Skin epidermis (tissue), 12 donors: Measurements from ENCODE around the gene NRG2.

ENCODE experiments used
- H3K27ac ChIP-seq, 21 experiments: fragments of 200-600 bp; sonication (generic) in 11 of 21; one replicate each; pipeline ENCODE4 v1.5.0; 2020; ENCODE audit warnings: mild to moderate bottlenecking in 3 of 21, inconsistent platforms in 2 of 21, moderate library complexity in 2 of 21
- H3K4me3 ChIP-seq, 7 experiments: fragments of 200-600 bp; sonication (generic) in 2 of 7; one replicate each; pipeline ENCODE4 v1.5.0; 2020; ENCODE audit warnings: inconsistent platforms in 2 of 7, mild to moderate bottlenecking in 2 of 7, moderate library complexity in 1 of 7

Gene NRG2

DNA sequence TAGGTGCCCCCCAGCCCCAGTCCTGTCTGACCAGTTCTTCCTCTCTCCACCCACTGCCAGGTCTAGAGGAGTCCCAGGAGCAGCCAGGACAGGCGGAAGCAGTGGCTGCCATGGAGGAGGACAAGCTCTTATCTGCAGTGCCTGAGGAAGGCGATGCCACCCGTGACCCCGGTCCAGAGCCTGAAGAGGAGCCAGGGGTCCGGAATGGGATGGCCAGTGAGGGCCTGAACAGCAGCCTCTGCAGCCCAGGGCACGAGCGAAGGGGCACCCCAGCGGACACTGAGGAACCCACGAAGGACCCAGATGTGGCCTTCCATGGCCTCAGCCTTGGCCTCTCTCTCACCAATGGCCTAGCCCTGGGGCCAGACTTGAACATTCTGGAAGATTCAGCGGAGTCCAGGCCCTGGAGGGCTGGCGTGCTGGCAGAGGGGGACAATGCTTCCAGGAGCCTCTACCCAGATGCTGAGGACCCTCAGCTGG, 233.7 kb downstream of the NRG2 start:
- no peak overlapping the region for H3K4me3 ChIP-seq
- H3K27ac ChIP-seq, result no peak overlapping the region

DNA sequence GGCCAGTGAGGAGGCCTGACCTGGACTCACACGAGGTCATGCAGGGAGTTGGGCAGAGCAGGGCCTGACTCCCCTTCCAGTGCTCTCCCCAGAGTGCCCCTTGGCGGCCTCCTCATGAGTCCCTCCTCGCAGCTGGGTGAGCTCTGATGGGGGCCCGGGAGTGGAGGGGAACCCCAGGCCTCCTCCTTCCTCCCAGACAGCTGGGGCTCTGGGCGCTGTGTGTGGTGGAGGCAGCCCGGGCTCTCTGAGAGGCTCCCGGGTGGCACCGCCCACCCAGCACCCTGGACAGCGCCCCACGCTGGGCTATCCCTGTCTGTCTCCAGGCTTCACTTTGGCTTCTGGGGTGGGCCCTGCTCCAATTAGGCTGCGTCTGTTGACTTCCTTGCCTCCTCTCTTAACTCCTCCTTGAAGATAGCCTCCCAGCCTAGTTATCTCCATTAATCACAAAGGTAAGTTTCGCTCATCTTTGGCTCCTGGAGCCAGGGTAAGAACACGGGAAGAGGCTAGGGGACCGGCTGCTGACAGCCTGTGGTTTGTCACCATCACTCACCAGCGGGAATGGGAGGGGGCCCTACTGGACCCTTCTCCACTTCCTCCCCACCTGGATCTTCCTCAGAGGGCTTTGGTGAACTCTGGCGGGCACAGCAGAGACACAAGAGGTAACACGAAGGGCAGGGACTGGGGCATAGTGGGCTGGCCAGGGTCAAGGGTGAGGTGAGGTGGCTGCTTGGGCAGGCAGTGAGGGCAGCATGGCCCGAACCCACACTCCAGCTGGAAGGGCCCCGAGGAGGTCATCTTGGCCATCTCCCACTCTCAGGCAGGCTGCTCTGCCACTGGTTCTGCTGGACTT, 234.4 kb downstream of the NRG2 start:
- Histone ChIP-seq H3K4me3 (no peak overlapping the region), H3K27ac (no peak overlapping the region)

DNA sequence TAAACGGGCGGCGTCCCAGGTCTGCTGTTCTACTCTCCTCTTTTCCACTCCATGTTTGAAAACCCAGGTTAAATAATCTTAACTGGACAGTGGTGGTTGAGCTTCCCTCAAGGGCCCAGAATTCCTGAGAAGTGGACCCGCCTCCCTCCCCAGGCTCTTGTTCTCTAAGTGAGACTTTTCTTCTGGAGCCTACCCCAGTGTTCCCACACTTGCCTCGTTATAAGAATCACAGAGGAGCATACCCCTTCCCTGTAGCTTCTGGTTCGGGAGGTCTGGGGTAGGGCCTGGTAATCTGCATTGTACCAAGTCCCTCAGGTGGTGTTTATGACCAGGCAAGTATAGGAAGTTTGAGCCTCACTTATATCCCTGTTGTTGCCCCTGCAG, 235.5 kb downstream of the NRG2 start:
- no peak overlapping the region for H3K27ac ChIP-seq
- no peak overlapping the region for H3K4me3 ChIP-seq

DNA sequence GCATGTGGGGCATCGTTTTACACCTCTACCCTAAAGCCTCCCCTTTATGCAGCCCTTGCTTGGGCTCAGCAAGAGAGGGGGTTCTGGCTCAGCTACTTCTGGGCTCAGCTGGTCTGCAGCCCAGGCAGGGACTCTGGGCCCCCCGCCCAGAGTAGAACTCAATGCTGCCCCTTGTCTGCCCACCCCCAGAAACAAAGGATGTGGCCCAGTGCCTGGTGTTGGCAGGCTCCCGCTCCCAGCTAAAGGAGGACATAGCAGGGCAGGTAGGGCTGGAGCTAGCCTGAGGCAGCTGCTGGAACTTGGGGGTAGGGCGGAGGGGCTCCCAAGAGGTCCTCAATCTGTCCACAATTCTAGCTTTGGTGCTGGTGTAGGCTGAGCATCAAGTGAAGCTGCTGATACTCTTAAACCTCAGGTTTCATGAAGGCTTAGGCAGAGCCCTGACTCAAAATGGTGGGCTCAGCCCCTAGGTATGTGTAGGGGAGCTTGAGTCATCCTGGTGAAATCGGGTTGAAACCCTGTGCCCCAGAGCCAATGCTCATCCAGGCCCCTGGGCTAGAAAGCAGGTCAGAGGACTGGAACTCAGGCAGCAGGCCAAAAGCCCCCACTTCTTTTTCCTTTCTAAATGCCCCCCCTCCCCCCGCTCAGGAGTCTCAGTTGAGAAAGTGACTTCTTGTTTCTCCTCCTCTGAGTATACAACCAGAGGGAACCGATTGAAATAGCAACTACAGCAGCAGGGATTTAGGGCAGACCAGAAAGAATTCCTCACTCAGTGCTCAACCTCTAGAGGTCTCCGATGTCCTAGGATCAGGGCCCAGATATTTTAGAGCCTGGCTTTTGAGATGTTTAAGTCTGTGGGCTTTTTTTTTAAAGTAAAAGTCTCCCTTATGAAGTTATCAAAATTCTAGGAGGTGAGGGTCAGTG, 236.1 kb downstream of the NRG2 start:
- no peak overlapping the region for H3K27ac ChIP-seq
- no peak overlapping the region for H3K4me3 ChIP-seq

DNA sequence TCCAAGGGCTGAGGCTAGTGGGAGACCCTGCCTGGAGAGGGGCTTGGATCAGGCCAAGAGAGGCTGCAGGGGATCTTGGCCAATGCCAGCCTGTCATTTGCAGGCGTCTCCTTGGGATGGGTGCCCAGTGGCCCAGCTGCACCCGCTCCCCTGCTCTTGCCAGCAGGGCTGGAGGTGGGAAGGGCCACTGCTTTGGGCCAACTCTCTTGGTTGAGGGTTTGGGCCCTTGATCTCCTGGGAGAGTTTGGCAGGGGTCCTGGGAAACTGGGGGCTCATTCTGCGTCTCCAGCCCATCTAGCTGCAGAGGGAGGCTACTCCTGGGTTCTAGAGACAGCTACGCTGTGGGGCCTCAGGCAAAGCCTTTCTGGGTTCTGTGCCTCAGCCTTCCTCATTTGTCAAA, 237.0 kb downstream of the NRG2 start:
- no peak overlapping the region for H3K4me3 ChIP-seq
- no peak overlapping the region for H3K27ac ChIP-seq

DNA sequence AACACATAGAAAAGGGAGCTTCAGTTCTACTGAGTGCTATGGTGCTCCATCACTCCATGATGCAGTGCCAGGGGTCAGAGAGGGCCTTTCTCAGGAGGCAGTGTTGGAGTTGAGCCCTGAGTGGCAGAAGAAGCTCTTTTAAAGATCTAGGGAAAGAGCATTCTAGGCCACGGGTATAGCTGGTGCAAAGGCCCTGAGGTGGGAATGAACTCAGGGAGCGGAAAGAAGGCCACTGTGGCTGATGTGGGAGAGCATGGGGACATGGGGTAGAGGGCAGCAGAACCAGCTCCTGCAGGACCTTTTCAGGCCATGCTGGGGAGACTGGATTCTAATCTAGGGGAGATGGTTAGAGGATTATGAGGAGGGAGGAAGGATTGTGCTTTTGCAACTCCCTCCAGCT, 237.6 kb downstream of the NRG2 start:
- no peak overlapping the region for H3K27ac ChIP-seq

DNA sequence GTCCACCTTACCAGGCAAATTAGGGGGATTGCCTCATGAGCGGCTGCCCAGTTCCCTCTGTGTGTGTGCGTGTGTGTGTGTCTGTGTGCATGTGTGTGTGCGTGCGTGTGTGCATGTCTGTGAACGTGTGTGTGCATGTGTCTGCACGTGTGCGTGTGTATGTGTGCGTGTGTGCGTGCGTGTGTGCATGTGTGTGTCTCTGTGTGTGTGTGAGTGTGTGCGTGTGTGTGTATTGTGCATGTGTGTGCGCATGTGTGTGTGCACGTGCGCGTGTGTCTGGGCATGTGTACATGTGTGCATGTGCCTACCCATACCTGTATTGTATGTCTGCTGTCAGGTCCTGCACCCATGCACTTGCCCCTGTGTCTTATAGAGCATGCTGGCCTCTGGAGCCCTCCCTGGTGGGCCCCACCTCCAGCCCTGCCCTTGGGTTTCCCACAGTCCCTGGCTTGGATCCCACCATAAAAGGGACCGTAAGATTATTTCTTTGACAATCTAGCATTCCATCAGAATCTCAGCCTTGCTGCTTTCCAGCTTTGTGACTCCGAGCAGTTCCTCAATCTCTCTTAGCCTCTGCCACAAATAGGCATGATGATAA, 238.2 kb downstream of the NRG2 start:
- no peak overlapping the region for H3K4me3 ChIP-seq
- H3K27ac ChIP-seq, result no peak overlapping the region

More for the DNA sequence above, 237.6 kb downstream of the NRG2 start:
- H3K4me3 ChIP-seq, result no peak overlapping the region

DNA sequence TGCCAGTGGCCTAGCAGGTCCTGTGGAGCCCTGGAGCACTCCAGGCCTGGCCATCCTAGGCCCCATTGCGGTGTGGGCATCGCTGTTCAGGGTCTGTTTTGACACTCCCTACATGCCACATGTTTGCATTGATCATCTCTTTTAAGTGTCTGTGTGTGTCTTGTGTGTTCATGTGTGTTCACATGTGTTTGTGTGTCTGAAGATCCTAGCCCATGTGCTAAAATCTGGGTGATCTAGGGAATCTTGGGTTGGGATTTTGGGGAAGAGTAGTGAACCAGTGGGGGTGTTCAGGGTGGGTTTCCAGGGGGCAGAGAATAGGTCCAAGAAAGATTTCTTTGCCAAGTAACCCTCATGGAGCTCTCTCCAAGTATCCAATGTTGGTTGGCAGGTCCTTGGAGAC, 239.1 kb downstream of the NRG2 start:
- Histone ChIP-seq H3K27ac (no peak overlapping the region), H3K4me3 (no peak overlapping the region)

DNA sequence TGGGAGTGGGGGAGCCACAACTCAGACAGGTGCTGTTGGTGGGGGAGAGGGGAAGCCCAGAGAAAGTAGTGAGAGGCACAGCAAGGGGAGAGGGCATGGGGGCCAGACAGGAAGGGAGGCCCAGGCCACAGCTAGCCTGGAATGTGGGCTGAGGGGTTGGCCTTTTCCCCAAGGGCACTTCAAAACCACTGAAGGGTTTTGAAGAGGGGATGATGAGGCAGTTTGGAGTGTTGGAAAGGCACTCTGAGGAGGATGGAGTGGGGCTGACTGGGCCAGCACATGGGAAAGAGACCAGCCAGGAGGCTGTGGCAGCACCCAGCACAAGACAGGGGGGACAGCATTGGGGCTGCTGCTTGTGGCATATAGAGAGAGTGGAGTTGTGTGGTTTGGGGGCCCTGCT, 243.7 kb downstream of the NRG2 start:
- no peak overlapping the region for H3K4me3 ChIP-seq
- H3K27ac ChIP-seq, result no peak overlapping the region

DNA sequence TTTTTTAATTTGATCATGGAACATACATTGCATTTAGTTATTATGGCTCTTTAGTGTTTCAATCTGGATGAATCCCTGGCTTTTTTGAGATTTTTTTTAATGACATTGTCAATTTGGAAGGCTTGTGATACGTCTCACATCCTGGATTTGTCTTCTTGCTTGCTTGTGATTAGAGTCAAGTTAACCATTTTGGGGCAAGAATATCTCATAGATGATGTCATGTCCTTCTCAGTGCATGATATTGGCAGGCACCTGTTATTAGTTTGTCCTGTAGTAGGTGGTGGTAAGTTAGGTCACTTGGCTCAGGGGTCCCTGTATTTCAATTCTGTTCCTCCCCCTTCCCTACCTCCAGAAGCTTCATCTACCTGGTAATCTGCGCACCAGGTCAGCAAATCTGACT, 244.2 kb downstream of the NRG2 start:
- no peak overlapping the region for H3K27ac ChIP-seq
- no peak overlapping the region for H3K4me3 ChIP-seq

DNA sequence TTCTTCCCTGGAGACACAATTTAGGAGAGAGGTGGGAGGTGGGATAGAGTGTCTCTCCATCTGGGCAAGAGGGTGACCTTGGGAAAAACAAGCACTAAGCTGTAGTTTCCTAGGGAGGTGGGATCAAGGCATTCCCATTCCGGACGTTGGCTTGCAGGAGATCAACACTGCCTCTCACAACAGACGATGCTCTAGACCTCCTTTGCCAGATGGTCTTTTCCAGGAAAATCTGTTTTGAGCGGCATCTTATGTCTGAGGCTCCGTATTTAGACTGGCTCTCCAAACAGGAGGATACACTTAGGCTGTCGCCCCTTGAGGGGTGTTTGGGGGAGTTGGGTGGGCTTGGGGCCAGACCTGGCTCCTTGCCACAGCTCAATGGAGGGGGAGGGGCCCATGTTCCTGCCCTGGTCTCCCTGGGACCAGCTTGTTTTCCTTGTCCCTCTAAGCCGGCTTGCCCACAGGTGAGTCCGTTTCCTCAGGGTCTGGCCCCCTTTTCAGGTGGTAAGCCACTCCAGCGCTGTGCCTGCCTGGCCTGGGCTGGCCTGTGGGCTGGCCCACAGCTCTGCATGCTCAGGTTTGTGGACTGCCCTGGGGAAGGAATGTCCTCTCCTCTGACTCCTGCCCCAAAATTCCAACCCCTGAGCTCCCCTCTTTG, 245.1 kb downstream of the NRG2 start:
- Histone ChIP-seq H3K4me3 (no peak overlapping the region), H3K27ac (no peak overlapping the region)

DNA sequence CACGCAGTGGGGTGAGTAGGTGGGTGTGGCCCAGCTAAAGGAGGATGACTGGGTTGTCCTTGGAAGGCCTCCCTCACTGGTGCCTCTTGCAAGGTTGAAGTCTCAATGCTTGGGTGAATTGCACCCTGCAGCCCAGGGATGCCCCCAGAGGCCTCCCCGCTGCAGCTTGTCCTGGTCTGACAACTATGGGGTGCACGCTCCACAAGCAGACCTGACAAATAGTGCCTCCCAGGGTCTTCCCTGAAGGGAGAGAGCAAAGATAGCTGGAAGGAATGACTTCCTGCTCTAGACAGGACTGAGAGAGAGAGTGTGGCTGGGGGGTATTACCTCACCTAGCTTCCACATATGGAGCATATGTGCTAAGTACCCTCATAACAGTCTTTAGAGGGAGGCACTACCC, 245.8 kb downstream of the NRG2 start:
- Histone ChIP-seq H3K27ac (no peak overlapping the region), H3K4me3 (no peak overlapping the region)
